Transverse colon (tissue), 4 donors: ENCODE data around the gene SLC25A1. TPM values are rescaled to one million over a fixed set of nuclear protein-coding genes. Genes with fewer than 3 reads are reported as not detected.

Experiments used
- DNase-seq: peaks from one replicate; pipeline ENCODE4 v3.0.0-alpha.2; 2019
- H3K27ac ChIP-seq, 4 donors: fragments of 200-600 bp; sonication (generic); 2 replicates each; pipeline ENCODE4 v1.5.1; 2016 to 2018; ENCODE audit warnings: inconsistent platforms in 4 of 4
- H3K27me3 ChIP-seq: fragments of 200-600 bp; sonication (generic); 2 replicates; pipeline ENCODE4 v1.5.1; 2017; ENCODE audit warnings: inconsistent platforms
- H3K36me3 ChIP-seq, 4 donors: fragments of 200-600 bp; sonication (generic); 2 replicates each; pipeline ENCODE4 v1.5.1; 2017 to 2019; ENCODE audit warnings: inconsistent platforms in 4 of 4
- H3K4me1 ChIP-seq, 4 donors: fragments of 200-600 bp; sonication (generic); 2 replicates each; pipeline ENCODE4 v1.5.1; 2017 to 2020; ENCODE audit warnings: inconsistent platforms in 4 of 4
- H3K4me3 ChIP-seq, 4 donors: fragments of 200-600 bp; sonication (generic); 1 replicate in 1 of 4; 2 replicates in 3 of 4; pipeline versions ENCODE4 v1.5.1 to v1.6.1; 2017 to 2019; ENCODE audit warnings: inconsistent platforms in 4 of 4
- H3K9me3 ChIP-seq, 2 donors: fragments of 200-600 bp; sonication (generic); 2 replicates each; pipeline ENCODE4 v1.5.1; 2017 to 2019; ENCODE audit warnings: inconsistent platforms in 2 of 2
- CTCF ChIP-seq, 5 experiments: fragments of 200-600 bp in 3 of 5; fragments of 450-650 bp in 2 of 5; sonication (generic) in 3 of 5; IDR thresholded peaks; 1 replicate in 2 of 5; 2 replicates in 3 of 5; pipeline ENCODE4 v1.5.1; 2016 to 2017; ENCODE audit warnings: antibody characterized with exemption in 5 of 5, inconsistent platforms in 3 of 5, mild to moderate bottlenecking in 2 of 5, moderate library complexity in 1 of 5
- EP300 ChIP-seq: sonication (generic); formaldehyde crosslinking; IDR thresholded peaks from one replicate; pipeline ENCODE4 v1.6.1; 2017; ENCODE audit warnings: antibody characterized with exemption, low read depth
- POLR2A ChIP-seq: fragments of 450-650 bp; IDR thresholded peaks from one replicate; pipeline ENCODE4 v1.6.1; 2016; ENCODE audit warnings: antibody characterized with exemption, mild to moderate bottlenecking, moderate library complexity
- POLR2AphosphoS5 ChIP-seq, 3 donors: sonication (generic); formaldehyde crosslinking; IDR thresholded peaks; one replicate each; pipeline ENCODE4 v1.6.1; 2016; ENCODE audit warnings: antibody characterized with exemption in 3 of 3
- WGBS, 2 donors: methylation state at CpG; one replicate each; pipeline ENCODE4 v1.1.5; 2018; ENCODE audit warnings: low coverage in 1 of 2; 5-methylcytosine and 5-hydroxymethylcytosine counted together
- in situ Hi-C, 4 donors: fragments of 200-750 bp; cut with MboI; loops; one replicate each; pipeline versions ENCODE4 v1.15.0 to v1.15.1; 2017; ENCODE audit warnings: low sequenced_read_pairs in 3 of 4, low pct_ligation_motif_present in 1 of 4, low pct_unique_long_range_greater_than_20kb in 1 of 4
- intact Hi-C: fragments of 100-400 bp; cut with DNase I; formaldehyde crosslinking; loops from one replicate; pipeline ENCODE4 v1.15.1; 2023; ENCODE audit warnings: low total_unique reads
- total RNA-seq, 4 donors: library from RNA; depleted of rRNA; stranded (reverse); fragments of >200 nt; gene quantifications; one replicate each; pipeline ENCODE4 v1.1.0, GENCODE V29; 2016

SLC25A1 gene
- total RNA-seq, 4 donors from 2014 or later: 80.2 to 146 (median 132) TPM

GRCh38 chr22:19127329-19128008 is 51.1 kb downstream of the SLC25A1 start:
- Histone ChIP-seq H3K4me3 (no peak overlapping the region), H3K27ac (no peak overlapping the region), H3K4me1 (peaks cover 0 to 7% (median 6%) of the 10 kb centered on the region in 4 donors), H3K27me3 (no peaks in the 10 kb centered on the region), H3K36me3 (no peaks in the 10 kb centered on the region), H3K9me3 (no peaks in the 10 kb centered on the region)
- WGBS, 2 donors: 56 to 80% methylated on average over 3 to 16 of the region's 16 CpGs
- TF ChIP-seq POLR2AphosphoS5 (IDR thresholded peaks at IDR 0.05) (no peak), CTCF (IDR thresholded peaks at IDR 0.05) (peak in 1 of 5 experiments; percentile 14), EP300 (no peak)
- in situ Hi-C loops: loop anchor here in 1 of 4 donors (25.0 kb wide), 1 partner anchor 510 kb away; no protein-coding TSS in a partner anchor
- peak; percentile 35 for DNase-seq
- intact Hi-C loops: no loop called here

GRCh38 chr22:19126309-19127273 is 51.9 kb downstream of the SLC25A1 start:
- in situ Hi-C loops: loop anchor here in 1 of 4 donors (25.0 kb wide), 1 partner anchor 511 kb away; no protein-coding TSS in a partner anchor
- 74 to 87% methylated on average over 6 to 17 of the region's 19 CpGs for WGBS, 2 donors
- DNase-seq: no peak
- no peak overlapping the region for H3K4me3 ChIP-seq
- H3K36me3 ChIP-seq: no peaks in the 10 kb centered on the region
- no peak overlapping the region for H3K27ac ChIP-seq
- no peaks in the 10 kb centered on the region for H3K9me3 ChIP-seq
- intact Hi-C loops: no loop called here
- TF ChIP-seq EP300 (no peak), POLR2AphosphoS5 (IDR thresholded peaks at IDR 0.05) (no peak), CTCF (IDR thresholded peaks at IDR 0.05) (no peak), POLR2A (no peak)
- peaks cover 0 to 7% (median 6%) of the 10 kb centered on the region in 4 donors for H3K4me1 ChIP-seq
- no peaks in the 10 kb centered on the region for H3K27me3 ChIP-seq

Other genes with a start within 250 kb of the SLC25A1 start
- 10 to 100 TPM in 2 of 4 donors, 1 to 10 TPM in 2; 3.5 to 14.2 (median 9.3) TPM for gene PRODH, start 242.4 kb downstream of the SLC25A1 start, total RNA-seq
- 100 to 1,000 TPM in 1 of 4 donors, 10 to 100 TPM in 3; 71.6 to 106 (median 94.3) TPM for gene DGCR2, start 56.3 kb downstream of the SLC25A1 start, total RNA-seq
- gene TSSK2, start 47.4 kb downstream of the SLC25A1 start, total RNA-seq: not detected
- 10 to 100 TPM in 2 of 4 donors, 1 to 10 TPM in 2; 3.8 to 13.7 (median 10.4) TPM for gene ESS2, start 34.1 kb downstream of the SLC25A1 start, total RNA-seq
- gene GSC2, start 28.4 kb downstream of the SLC25A1 start, total RNA-seq: not detected
- 1 to 10 TPM; 3.8 to 8.6 (median 5.6) TPM for gene CLTCL1, start 113.0 kb upstream of the SLC25A1 start, total RNA-seq